ENCODE measurements around the gene PANX1. TPM values are rescaled to one million over a fixed set of nuclear protein-coding genes. Genes with fewer than 3 reads are reported as not detected.

The PANX1 gene
- total RNA-seq, 1 donor: 39.0 TPM

- DNase-seq (ENCODE audit: low read depth): peak; percentile 14
- no peak for TF ChIP-seq CTCF (IDR thresholded peaks at IDR 0.05; ENCODE audit: insufficient read depth, low read length)
- H3K4me3 ChIP-seq (ENCODE audit: low read depth, low read length): no peak overlapping the region
These were observed 14.0 kb downstream of the PANX1 start for GRCh38 chr11:94142308-94143281.

DNA sequence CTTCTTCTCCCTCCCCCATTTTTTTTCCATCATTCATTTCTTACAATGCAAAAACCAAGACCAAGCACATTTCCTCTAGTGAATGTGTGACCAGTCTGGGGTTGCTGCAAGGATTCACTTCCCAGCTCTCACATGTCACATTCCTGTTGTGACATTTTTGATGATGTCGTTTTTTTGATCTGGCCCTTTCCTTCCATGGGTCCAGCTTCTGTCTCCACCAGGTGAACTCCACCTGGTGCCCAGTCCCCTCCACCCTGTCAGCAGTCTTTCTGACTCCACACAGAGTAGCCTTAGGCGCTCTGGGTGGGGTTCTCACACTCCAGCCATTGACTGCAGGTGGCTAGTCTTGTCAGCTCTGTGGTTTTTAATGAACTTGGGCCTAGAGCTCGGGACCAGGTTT is 15.6 kb downstream of the PANX1 start:
- H3K4me3 ChIP-seq (ENCODE audit: low read depth, low read length): no peak overlapping the region
- TF ChIP-seq CTCF (IDR thresholded peaks at IDR 0.05; ENCODE audit: insufficient read depth, low read length): no peak
- DNase-seq (ENCODE audit: low read depth): no peak

DNA sequence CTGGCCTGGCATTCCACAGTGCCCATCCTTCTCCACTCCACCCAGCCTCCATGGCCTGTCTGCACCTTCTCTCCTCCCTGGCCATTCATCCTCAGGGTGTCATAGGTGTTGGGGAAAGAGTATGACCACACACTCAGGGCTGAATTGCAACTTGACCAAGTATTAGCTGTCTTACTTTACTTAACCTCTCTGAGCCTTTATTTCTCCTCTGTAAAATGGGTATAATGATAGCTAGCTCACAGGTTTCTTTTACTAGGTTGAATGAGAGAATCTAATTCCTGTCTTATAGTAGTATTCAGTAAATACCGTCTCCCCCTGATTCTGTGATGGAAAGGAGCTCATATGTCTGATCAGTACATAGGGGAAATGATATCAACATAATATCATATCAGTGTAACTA is 16.0 kb downstream of the PANX1 start:
- no peak for DNase-seq (ENCODE audit: low read depth)
- no peak overlapping the region for H3K4me3 ChIP-seq (ENCODE audit: low read depth, low read length)
- TF ChIP-seq CTCF (IDR thresholded peaks at IDR 0.05; ENCODE audit: insufficient read depth, low read length): no peak

- TF ChIP-seq CTCF (IDR thresholded peaks at IDR 0.05; ENCODE audit: insufficient read depth, low read length): no peak
- H3K4me3 ChIP-seq (ENCODE audit: low read depth, low read length): no peak overlapping the region
- DNase-seq (ENCODE audit: low read depth): no peak
These were observed 16.8 kb downstream of the PANX1 start for GRCh38 chr11:94145431-94145830.

GRCh38 chr11:94145916-94146315 is 17.3 kb downstream of the PANX1 start:
- no peak overlapping the region for H3K4me3 ChIP-seq (ENCODE audit: low read depth, low read length)
- no peak for TF ChIP-seq CTCF (IDR thresholded peaks at IDR 0.05; ENCODE audit: insufficient read depth, low read length)
- no peak for DNase-seq (ENCODE audit: low read depth)

- H3K4me3 ChIP-seq (ENCODE audit: low read depth, low read length): no peak overlapping the region
- no peak for DNase-seq (ENCODE audit: low read depth)
- no peak for TF ChIP-seq CTCF (IDR thresholded peaks at IDR 0.05; ENCODE audit: insufficient read depth, low read length)
These were observed 18.8 kb downstream of the PANX1 start for GRCh38 chr11:94147433-94147845.

Data from fibroblast of the aortic adventitia (primary cell).